PFSK-1 (cell line): ENCODE data around the gene HDAC4.

ENCODE experiments used
- FOXP2 ChIP-seq: optimal IDR thresholded peaks from 2 replicates; pipeline ENCODE3; 2011; ENCODE audit warnings: borderline replicate concordance, control low read depth, inconsistent platforms; ENCODE audit not compliant: insufficient read depth; ENCODE audit errors: extremely low read length, extremely low read depth
- POLR2AphosphoS5 ChIP-seq: IDR thresholded peaks from 2 replicates; pipeline ENCODE4 v1.6.1; 2012; ENCODE audit warnings: low read depth, mild to moderate bottlenecking, control low read depth, low read length, moderate library complexity
- SIN3A ChIP-seq: IDR thresholded peaks from 2 replicates; pipeline ENCODE4 v1.6.1; 2012; ENCODE audit warnings: mild to moderate bottlenecking, low read length, moderate library complexity, borderline replicate concordance; ENCODE audit not compliant: insufficient read depth
- TF ChIP-seq, protein P1 (sequence below), 2 experiments: IDR thresholded peaks; 2 replicates each; pipeline versions ENCODE4 v1.6.1 to v1.8.0; 2011 to 2012; ENCODE audit warnings: low read depth in 2 of 2, low read length in 2 of 2, control low read depth in 1 of 2, inconsistent platforms in 1 of 2, mild to moderate bottlenecking in 1 of 2, moderate library complexity in 1 of 2; ENCODE audit not compliant: insufficient read depth in 1 of 2

GRCh38 chr2:239114119-239114581 is 286.7 kb downstream of the HDAC4 start:
- no peak for TF ChIP-seq SIN3A
- TF ChIP-seq POLR2AphosphoS5, result no peak
- TF ChIP-seq FOXP2, result no peak
- TF ChIP-seq, protein P1, sequence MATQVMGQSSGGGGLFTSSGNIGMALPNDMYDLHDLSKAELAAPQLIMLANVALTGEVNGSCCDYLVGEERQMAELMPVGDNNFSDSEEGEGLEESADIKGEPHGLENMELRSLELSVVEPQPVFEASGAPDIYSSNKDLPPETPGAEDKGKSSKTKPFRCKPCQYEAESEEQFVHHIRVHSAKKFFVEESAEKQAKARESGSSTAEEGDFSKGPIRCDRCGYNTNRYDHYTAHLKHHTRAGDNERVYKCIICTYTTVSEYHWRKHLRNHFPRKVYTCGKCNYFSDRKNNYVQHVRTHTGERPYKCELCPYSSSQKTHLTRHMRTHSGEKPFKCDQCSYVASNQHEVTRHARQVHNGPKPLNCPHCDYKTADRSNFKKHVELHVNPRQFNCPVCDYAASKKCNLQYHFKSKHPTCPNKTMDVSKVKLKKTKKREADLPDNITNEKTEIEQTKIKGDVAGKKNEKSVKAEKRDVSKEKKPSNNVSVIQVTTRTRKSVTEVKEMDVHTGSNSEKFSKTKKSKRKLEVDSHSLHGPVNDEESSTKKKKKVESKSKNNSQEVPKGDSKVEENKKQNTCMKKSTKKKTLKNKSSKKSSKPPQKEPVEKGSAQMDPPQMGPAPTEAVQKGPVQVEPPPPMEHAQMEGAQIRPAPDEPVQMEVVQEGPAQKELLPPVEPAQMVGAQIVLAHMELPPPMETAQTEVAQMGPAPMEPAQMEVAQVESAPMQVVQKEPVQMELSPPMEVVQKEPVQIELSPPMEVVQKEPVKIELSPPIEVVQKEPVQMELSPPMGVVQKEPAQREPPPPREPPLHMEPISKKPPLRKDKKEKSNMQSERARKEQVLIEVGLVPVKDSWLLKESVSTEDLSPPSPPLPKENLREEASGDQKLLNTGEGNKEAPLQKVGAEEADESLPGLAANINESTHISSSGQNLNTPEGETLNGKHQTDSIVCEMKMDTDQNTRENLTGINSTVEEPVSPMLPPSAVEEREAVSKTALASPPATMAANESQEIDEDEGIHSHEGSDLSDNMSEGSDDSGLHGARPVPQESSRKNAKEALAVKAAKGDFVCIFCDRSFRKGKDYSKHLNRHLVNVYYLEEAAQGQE (IDR thresholded peaks at IDR 0.05; ENCODE audit: insufficient read depth in 1 of 2, low read depth in 2 of 2, low read length in 2 of 2), result no peak
